IPS-15b (cell line): ENCODE data around the gene ERAS.
"Not testable (repeated sequence)": the region's sequence is repeated elsewhere in the genome, so short reads cannot be mapped to it uniquely, and the experiment has no call there.

ENCODE experiments used
- H3K27me3 ChIP-seq: one replicate; pipeline ENCODE4 v1.6.1; 2013; ENCODE audit warnings: low read length; ENCODE audit not compliant: control insufficient read depth, insufficient read depth
- H3K36me3 ChIP-seq: one replicate; pipeline ENCODE4 v1.6.1; 2013; ENCODE audit warnings: low read length; ENCODE audit not compliant: control insufficient read depth, insufficient read depth
- H3K4me1 ChIP-seq: one replicate; pipeline ENCODE4 v1.6.1; 2013; ENCODE audit warnings: mild to moderate bottlenecking, low read length; ENCODE audit not compliant: control insufficient read depth, insufficient read depth
- H3K4me3 ChIP-seq: one replicate; pipeline ENCODE4 v1.5.1; 2013; ENCODE audit warnings: low read depth, low read length
- H3K9ac ChIP-seq: one replicate; pipeline ENCODE4 v1.6.1; 2013; ENCODE audit warnings: low read depth, mild to moderate bottlenecking, low read length
- H3K9me3 ChIP-seq: one replicate; pipeline ENCODE4 v1.6.1; 2013; ENCODE audit warnings: mild to moderate bottlenecking, low read length; ENCODE audit not compliant: control insufficient read depth, insufficient read depth

The ERAS gene

DNA sequence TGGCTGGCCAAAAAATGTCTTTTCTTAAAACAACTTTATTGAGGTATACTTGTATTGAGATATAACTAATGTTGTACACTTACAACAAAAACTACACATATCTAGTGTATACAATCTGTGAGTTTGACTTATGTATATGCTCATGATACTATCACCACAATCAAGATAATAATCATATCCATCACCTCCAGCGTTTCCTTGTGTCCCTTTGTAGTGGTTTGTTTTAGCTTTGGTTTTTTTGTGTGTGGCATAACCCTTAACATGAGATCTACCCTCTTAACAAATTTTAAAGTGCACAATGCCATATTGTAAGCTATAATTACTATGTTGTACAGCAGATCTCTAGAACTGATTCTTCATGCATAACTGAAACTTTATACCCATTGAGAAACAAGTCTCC lies 22.5 kb downstream of the ERAS start:
- Histone ChIP-seq H3K9ac (no peak overlapping the region), H3K4me3 (no peak overlapping the region), H3K4me1 (no peaks in the 10 kb centered on the region), H3K36me3 (no peaks in the 10 kb centered on the region), H3K9me3 (no peaks in the 10 kb centered on the region), H3K27me3 (no peaks in the 10 kb centered on the region)

DNA sequence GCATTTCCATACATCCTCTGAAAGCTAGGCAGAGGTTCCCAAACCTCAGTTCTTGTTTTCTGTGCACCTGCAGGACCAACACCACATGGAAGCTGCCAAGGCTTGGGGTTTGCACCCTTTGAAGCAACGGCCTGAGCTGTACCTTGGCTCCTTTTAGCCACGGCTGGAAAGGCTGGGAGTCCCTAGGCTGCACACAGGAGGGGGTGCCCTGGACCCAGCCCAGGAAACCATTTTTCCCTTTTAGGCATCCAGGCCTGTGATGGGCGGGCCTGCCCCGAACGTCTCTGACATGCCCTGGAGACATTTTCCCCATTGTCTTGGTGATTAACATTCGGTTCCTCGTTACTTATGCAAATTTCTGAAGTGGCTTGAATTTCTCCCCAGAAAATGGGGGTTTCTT lies 26.5 kb downstream of the ERAS start:
- H3K27me3 ChIP-seq, result no peaks in the 10 kb centered on the region
- no peak overlapping the region for H3K4me3 ChIP-seq
- H3K9ac ChIP-seq, result no peak overlapping the region
- H3K36me3 ChIP-seq, result no peaks in the 10 kb centered on the region
- no peaks in the 10 kb centered on the region for H3K4me1 ChIP-seq
- H3K9me3 ChIP-seq, result no peaks in the 10 kb centered on the region

DNA sequence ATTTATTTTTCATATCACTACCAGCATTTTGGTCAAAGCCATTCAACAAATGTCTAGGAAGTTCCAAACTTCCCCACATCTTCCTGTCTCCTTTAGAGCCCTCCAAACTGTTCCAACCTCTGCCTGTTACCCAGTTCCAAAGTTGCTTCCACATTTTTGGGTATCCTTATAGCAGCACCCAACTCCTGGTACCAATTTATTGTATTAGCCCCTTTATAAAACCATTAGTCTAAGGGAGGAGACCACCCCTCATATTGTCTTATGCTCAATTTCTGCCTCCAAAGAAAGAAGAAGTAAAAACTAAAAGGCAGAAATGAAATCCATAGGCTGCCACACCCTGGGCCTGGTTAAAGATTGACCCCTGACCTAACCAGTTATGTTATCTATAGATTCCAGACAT lies 27.2 kb downstream of the ERAS start:
- not testable (repeated sequence) for H3K4me3 ChIP-seq, H3K4me1 ChIP-seq, H3K9ac ChIP-seq, H3K9me3 ChIP-seq, H3K36me3 ChIP-seq, H3K27me3 ChIP-seq

DNA sequence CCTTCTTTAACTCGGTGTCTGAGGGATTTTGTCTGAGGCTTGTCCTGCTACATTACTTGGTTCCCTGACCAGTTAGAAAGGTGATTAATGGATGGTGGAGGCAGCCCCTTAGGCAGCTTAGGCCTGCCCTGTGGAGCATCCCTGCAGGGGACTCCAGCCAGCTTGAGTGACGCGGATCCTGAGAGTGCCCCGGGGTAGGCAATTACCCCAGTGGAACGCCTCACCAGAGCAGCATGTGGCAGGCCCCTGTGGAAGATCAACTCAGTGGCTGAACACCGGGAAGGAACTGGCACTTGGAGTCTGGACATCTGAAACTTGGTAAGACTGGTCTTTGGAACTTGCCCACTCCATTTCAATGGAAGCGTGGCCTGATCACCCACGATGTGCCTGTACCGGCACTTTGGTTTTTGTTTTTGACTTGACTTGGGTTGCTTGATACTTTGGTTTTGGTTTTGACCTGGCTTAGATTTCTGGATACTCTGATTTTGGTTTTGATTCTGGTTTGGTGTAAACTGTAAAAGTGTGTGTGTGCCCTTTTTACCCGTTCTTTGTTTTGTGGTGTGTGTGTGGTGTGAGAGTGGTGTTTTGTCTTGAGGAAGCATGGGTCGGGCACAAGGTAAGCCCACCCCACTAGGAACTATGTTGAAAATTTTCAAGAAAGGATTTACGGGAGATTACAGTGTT lies 27.9 kb downstream of the ERAS start:
- H3K4me1 ChIP-seq, H3K4me3 ChIP-seq, H3K36me3 ChIP-seq, H3K9ac ChIP-seq, H3K9me3 ChIP-seq, H3K27me3 ChIP-seq: not testable (repeated sequence)

DNA sequence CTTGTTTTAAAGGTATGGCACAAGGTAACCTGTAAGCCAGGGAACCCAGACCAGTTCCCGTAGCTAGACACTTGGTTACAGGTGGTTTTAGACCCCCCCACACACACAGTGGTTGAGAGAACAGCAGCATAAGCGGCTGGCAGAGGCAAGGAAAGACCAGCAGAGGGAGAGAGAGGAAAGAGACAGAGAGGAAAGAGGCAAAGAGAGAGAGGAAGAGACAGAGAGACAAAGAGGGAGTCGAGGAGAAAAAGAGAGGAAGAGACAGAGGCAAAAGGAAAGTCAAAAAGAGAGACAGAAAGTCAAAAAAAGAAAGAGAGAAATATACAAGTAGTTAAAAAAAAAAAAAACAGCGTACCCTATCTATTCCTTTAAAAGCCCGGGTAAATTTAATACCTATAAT lies 28.6 kb downstream of the ERAS start:
- Histone ChIP-seq H3K9ac (no peak overlapping the region), H3K4me3 (no peak overlapping the region), H3K36me3 (no peaks in the 10 kb centered on the region), H3K4me1 (no peaks in the 10 kb centered on the region), H3K9me3 (no peaks in the 10 kb centered on the region), H3K27me3 (no peaks in the 10 kb centered on the region)

DNA sequence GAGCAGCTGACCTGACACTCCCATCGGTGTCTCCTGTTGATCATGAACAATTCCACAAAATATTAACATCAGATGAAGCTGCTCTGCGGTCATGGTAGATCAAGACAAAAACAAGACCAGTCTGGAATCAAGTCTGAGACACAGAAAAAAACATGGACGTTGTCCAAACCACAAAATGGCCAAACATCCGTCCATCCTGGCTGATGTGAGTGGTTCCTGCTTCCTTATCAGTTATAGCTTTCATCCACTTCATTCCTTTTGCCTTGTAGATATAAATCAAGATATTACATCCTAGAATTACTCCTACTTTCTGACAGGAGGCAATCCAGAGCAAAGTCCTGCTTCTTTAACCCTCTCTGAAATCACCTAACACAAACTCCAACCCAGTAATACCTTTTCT lies 37.9 kb downstream of the ERAS start:
- Histone ChIP-seq H3K4me3 (no peak overlapping the region), H3K9me3 (no peaks in the 10 kb centered on the region), H3K36me3 (no peaks in the 10 kb centered on the region), H3K4me1 (no peaks in the 10 kb centered on the region), H3K9ac (no peak overlapping the region), H3K27me3 (no peaks in the 10 kb centered on the region)

DNA sequence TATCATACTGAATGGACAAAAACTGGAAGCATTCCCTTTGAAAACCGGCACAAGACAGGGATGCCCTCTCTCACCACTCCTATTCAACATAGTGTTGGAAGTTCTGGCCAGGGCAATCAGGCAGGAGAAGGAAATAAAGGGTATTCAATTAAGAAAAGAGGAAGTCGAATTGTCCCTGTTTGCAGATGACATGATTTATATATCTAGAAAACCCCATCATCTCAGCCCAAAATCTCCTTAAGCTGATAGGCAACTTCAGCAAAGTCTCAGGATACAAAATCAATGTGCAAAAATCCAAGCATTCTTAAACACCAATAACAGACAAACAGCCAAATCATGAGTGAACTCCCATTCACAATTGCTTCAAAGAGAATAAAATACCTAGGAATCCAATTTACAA lies 45.7 kb downstream of the ERAS start:
- not testable (repeated sequence) for H3K27me3 ChIP-seq, H3K9me3 ChIP-seq, H3K4me3 ChIP-seq, H3K9ac ChIP-seq, H3K4me1 ChIP-seq, H3K36me3 ChIP-seq

DNA sequence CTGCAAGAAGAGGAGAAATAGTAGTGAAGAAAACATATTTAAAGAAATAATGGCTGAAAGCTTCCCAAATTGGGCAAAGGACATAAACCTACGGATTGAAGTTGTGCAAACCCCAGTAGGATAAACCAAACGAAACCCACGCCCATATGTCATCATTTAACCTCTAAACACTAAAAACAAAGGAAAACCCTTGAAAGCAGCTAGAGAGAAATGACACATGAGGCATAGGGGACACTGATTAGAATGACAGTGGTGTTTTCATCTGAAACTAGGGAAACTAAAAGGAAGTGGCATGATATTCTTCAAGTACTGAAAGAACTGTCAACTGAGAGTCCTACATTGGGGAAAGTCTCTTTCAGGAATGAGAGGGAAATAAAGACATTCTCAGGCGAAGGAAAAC lies 50.6 kb downstream of the ERAS start:
- H3K4me1 ChIP-seq, H3K9ac ChIP-seq, H3K4me3 ChIP-seq, H3K9me3 ChIP-seq, H3K36me3 ChIP-seq, H3K27me3 ChIP-seq: not testable (repeated sequence)
